VCaP (cell line): Measurements from ENCODE around the gene NACC2.
"Not testable (repeated sequence)": the region's sequence is repeated elsewhere in the genome, so short reads cannot be mapped to it uniquely, and the experiment has no call there.

Experiments used
- H3K27ac ChIP-seq: fragments of 450-650 bp; 2 replicates; pipeline ENCODE4 v1.5.1; 2017
- TF ChIP-seq, protein P1 (sequence below): fragments of 450-650 bp; conservative IDR thresholded peaks from 2 replicates; pipeline ENCODE4 v1.5.1; 2017; ENCODE audit warnings: mild to moderate bottlenecking, moderate library complexity

The NACC2 gene

DNA sequence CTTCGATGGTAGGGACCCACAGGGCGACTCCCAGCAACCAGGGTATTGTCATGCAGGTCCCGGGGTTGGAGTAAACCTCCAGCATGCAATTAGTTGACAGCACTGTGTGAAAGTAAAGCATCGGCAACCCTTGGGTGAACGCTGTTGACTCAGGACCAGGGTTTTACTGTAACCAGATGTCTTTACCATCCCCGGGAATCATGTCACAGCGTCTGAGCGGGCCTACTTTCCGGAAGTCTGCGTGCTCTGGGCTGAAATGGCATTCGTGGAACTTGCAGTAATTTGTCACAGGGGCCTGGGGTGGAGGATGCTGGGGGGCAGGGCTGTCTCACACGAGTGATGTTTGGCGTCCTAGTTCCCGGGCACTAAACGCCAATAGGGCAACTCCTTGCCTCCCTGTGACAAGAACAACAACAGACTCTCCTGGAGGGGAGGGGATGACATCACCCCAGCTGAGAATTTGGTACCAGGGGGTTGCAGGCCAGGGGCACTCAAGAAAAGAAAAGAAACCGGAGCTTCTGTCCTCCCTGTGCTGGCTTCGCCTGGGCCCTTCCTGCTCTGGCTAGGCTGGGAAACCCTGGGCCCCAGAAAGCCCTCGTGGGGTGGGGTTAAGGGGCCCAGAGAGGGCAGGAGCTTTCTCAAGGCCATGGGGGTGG lies 123.8 kb downstream of the NACC2 start:
- TF ChIP-seq, protein P1, sequence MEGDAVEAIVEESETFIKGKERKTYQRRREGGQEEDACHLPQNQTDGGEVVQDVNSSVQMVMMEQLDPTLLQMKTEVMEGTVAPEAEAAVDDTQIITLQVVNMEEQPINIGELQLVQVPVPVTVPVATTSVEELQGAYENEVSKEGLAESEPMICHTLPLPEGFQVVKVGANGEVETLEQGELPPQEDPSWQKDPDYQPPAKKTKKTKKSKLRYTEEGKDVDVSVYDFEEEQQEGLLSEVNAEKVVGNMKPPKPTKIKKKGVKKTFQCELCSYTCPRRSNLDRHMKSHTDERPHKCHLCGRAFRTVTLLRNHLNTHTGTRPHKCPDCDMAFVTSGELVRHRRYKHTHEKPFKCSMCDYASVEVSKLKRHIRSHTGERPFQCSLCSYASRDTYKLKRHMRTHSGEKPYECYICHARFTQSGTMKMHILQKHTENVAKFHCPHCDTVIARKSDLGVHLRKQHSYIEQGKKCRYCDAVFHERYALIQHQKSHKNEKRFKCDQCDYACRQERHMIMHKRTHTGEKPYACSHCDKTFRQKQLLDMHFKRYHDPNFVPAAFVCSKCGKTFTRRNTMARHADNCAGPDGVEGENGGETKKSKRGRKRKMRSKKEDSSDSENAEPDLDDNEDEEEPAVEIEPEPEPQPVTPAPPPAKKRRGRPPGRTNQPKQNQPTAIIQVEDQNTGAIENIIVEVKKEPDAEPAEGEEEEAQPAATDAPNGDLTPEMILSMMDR, result no peak
- no peak overlapping the region for H3K27ac ChIP-seq

DNA sequence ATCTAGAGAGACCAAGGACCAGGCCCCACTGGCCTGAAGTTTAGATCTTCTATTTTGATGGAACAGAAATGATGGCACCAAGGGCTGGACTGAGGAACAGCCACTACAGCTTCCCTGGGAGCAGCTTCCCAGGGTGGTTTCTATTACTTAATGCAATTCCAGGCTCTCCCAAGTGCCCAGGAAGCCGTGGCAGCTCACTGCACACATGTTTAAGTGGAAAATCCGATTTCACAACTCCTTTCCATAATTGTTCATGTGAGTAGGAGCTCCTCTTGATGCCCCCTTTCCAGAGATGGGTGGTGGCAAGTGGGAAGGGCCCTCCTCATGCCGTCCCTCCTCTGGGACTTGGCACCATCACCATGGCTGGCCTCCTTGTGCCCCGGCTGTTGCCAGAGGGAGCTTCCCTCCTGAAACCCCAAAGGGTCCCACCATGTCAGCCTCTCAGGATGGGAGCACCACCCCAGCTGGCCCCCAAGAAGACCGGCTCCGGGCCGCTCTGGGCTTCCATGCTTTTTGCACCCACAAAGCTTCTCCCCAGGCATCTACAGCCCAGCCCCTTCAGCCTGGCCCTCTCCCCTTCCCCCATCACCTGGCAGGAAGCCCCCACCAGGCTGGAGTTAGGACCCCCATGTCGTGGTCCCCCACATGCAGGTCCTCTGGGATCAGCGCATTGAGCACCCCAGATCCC lies 124.8 kb downstream of the NACC2 start:
- TF ChIP-seq, protein P1, result no peak
- H3K27ac ChIP-seq, result no peak overlapping the region

DNA sequence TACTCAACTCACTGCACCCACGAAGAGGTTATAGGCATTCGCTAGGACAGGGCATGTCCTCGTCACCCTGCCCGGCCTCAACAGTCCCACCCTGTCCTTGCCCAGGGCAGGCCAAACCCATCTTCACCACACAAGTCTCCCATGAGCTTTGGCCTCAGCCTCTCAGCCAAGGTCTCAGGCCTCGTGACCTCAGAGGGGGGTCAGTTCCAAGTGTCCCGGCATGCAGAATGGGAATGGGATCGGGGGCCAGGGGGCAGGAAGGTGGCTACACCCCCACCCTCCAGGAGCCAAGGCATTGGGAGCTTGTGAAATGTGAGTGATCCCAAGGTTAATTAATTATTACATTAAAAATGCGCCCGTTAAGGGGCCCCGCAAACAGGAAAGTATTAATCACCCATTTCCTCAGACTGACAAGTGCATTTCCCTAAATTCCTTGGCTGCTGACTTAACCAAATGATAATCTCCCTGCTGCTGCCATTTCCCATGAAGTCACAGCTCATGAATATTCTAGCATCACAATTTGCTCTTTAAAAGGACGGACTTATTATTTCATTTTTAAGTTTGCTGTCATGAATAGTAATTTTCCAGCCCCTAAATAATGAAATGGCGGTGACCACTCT lies 125.9 kb downstream of the NACC2 start:
- no peak overlapping the region for H3K27ac ChIP-seq
- TF ChIP-seq, protein P1, result no peak

DNA sequence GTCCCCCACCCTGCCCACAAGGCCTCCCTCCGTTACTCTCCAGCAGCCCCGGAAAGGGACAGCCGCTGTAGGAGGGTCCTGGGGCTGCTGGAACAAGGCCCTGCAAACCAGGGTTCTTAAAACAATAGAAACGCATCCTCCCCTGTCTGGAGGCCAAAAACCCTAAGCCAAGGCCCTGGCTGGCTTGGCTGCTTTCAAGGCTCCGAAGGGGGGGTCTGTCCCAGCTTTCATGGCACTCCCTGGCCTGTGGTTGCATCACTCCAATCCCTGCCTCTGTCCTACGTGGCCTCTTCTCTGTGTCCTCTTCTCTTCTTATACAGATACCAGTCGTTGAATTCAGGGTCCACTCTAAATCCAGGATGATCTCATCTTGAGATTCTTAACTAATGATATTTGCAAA lies 126.5 kb downstream of the NACC2 start:
- H3K27ac ChIP-seq, result no peak overlapping the region
- TF ChIP-seq, protein P1, result no peak

DNA sequence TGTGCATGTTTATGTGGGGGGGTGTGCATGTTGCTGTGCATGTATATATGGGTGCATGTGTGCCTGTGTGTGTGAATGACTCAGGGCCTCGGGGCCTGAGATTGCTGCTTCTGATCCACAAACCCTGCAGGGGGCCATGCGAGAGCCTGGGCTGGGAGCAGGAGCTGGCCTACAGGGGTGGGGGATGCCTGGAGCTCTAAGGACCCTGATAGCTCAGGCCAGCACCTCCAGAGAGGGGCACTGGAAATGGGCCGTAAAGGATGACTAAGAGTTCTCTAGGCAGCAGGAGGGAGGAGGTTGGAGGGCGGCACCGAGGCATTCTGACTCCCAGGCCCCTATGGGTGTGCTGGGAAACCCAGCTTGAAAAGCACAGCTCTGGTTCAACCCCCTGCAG lies 127.0 kb downstream of the NACC2 start:
- TF ChIP-seq, protein P1, result no peak

DNA sequence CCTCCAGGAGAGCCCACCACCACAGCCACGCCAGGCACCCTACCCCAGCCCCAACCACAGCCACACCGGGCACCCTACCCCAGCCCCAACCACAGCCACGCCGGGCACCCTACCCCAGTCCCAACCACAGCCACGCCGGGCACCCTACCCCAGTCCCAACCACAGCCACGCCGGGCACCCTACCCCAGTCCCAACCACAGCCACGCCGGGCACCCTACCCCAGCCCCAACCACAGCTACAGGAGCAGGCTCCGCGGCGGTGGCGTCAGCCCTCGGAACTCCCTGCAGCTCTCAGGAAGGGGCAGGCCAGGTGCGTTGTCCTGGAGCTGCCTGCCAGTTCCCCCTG lies 128.2 kb downstream of the NACC2 start:
- H3K27ac ChIP-seq, result not testable (repeated sequence)

More for the DNA sequence above, 127.0 kb downstream of the NACC2 start:
- H3K27ac ChIP-seq, result no peak overlapping the region

DNA sequence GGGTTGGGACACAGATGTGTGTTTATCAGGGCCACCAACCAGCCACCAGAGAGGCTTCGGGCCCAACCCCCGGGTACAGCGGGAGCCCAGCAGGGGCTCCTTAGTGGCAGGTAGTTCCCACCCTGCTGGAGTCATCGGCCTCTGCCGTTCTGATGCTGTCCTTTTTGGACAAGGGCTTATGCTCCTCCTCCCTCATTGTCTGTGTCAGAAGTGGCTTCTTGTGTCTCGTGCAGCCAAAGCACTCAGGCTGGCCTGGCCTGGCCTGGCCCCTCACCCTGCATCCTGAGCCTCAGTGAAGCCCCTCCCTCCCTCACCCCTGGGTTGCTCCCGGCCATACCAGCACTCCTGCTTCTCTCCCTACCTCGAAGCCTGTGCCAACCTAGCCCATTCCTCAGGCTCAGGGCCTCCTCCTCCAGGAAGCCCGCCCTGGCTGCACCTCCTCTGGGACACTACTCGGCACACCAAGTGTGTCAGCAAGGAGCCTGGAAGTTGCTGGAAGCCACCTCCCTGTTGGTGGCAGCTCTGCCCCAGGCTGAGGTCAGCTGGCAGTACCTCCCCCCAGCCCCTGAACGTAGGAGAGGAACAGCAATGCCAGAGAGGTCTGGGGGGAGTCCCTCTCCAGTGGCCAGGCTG lies 129.8 kb downstream of the NACC2 start:
- TF ChIP-seq, protein P1, result no peak
- peak overlapping the region; percentile 92; the same call in 1 of the 2 replicates for H3K27ac ChIP-seq
